CD4-positive, alpha-beta T cell treated with Interleukin-12 subunit alpha and Interleukin-12 subunit beta, for 1 hour (primary cell): ENCODE measurements around the gene IRX4.

Experiments
- DNase-seq: peaks from one replicate; pipeline ENCODE4 v3.0.0-alpha.2; 2020

The IRX4 gene

GRCh38 chr5:1834022-1834551, 48.6 kb downstream of the IRX4 start:
- no peak for DNase-seq

GRCh38 chr5:1833264-1834021, 49.3 kb downstream of the IRX4 start:
- no peak for DNase-seq

GRCh38 chr5:1832511-1833250, 50.0 kb downstream of the IRX4 start:
- no peak for DNase-seq

GRCh38 chr5:1831677-1832313, 50.9 kb downstream of the IRX4 start:
- no peak for DNase-seq

- no peak for DNase-seq
Observed at GRCh38 chr5:1831257-1831656, 51.5 kb downstream of the IRX4 start.

- DNase-seq, result no peak
Observed at GRCh38 chr5:1830571-1831228, 52.0 kb downstream of the IRX4 start.

- peak; percentile 23 for DNase-seq
Observed at GRCh38 chr5:1827886-1828397, 54.8 kb downstream of the IRX4 start.
